HUES6 (cell line): ENCODE results near the gene UBXN4.
"Not testable (repeated sequence)": the region's sequence is repeated elsewhere in the genome, so short reads cannot be mapped to it uniquely, and the experiment has no call there.

Experiments
- H3K27ac ChIP-seq: 2 replicates; pipeline ENCODE4 v1.7.0; 2013; ENCODE audit warnings: low read depth, mild to moderate bottlenecking, low read length, inconsistent platforms
- H3K27me3 ChIP-seq: 2 replicates; pipeline ENCODE4 v1.6.1; 2013; ENCODE audit warnings: low read length; ENCODE audit not compliant: control insufficient read depth, insufficient read depth
- H3K36me3 ChIP-seq: 2 replicates; pipeline ENCODE4 v1.6.1; 2013; ENCODE audit warnings: low read length; ENCODE audit not compliant: control insufficient read depth, insufficient read depth
- H3K4me1 ChIP-seq: 2 replicates; pipeline ENCODE4 v1.6.1; 2013; ENCODE audit warnings: low read length; ENCODE audit not compliant: control insufficient read depth, insufficient read depth
- H3K4me3 ChIP-seq: 2 replicates; pipeline ENCODE4 v1.5.1; 2013; ENCODE audit warnings: low read depth, low read length
- H3K9ac ChIP-seq: one replicate; pipeline ENCODE4 v1.6.1; 2013; ENCODE audit warnings: mild to moderate bottlenecking, low read length
- H3K9me3 ChIP-seq: 2 replicates; pipeline ENCODE4 v1.6.1; 2013; ENCODE audit warnings: low read depth, low read length; ENCODE audit not compliant: control insufficient read depth, insufficient read depth

The UBXN4 gene

DNA sequence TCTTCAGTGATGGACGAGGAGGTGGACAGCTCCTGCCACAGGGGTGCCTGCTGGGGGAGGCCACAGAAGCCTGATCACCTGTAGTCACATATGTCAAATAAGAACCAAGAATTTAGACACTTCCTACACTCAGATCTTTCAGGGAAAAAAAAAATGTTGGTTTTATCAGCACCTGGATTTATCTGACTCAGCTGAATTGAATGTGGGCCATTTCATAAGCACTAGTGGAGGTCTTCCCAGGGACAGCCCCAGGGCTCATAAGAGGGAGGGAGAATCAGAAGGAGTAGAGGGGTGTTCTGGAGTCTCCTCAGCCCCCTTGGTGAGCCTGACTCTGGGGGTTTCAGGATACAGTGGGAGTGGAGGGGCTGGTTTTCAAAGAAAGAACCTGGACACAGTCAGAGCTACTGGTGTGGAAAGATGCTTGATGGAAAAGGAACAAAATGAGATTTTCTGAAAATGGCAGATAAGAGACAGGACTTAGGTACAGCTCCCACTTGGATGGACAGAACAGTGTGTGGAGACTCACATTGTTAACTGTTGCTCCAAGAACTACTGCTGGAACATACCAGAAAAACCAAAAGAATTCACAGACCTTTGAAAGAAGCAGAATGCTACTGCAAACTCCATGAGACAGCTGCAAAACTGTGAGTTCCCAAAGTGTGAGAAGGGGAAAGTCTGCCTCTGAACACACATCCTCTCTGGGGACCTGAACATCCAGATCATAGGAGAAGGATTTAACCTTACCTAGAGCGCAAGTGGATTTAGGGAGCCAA lies 49.9 kb downstream of the UBXN4 start:
- H3K36me3 ChIP-seq, result no peaks in the 10 kb centered on the region
- H3K27me3 ChIP-seq, result no peaks in the 10 kb centered on the region
- H3K4me1 ChIP-seq, result no peaks in the 10 kb centered on the region; the same call in 1 of the 2 replicates
- no peaks in the 10 kb centered on the region; the same call in 1 of the 2 replicates for H3K9me3 ChIP-seq
- no peak overlapping the region for H3K9ac ChIP-seq
- H3K27ac ChIP-seq, result no peak overlapping the region
- H3K4me3 ChIP-seq, result no peak overlapping the region

DNA sequence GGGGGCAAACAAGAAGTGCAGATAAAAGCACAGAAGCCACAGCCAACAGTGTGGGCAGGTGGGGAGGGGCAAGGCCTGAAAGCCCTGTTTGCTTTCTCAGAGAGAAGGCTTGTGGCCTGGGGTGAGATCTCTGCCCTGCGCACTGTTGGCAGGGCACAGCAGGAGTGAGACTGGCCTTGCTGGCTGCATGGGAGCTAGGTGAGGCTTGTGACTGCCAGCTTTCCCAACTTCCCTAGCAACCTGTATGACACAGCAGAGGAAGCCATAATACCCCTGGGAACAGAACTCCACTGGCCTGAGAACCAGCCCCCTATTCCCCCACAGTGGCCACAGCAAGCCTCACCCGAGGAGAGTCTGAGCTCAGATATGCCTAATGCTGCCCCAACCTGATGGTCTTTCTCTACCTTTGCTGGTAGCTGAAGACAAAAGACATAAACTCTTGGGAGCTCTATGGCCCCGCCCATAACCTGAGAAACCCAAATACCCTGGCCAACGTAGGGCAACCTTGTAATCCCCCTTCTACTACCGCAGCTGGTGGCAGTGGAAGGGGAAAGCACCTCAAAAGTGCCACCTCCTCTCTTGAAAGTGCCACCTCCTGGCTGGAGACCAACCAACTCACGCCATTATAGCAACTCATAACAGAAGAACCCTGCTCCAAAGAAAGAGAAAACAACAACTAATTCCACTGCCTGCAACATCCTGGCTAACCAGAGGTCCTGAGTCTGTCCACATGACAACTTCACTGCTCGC lies 50.9 kb downstream of the UBXN4 start:
- Histone ChIP-seq H3K4me1 (no peaks in the 10 kb centered on the region; the same call in 1 of the 2 replicates), H3K9ac (no peak overlapping the region), H3K4me3 (no peak overlapping the region), H3K36me3 (no peaks in the 10 kb centered on the region), H3K9me3 (no peaks in the 10 kb centered on the region; the same call in 1 of the 2 replicates), H3K27me3 (no peaks in the 10 kb centered on the region), H3K27ac (no peak overlapping the region)

DNA sequence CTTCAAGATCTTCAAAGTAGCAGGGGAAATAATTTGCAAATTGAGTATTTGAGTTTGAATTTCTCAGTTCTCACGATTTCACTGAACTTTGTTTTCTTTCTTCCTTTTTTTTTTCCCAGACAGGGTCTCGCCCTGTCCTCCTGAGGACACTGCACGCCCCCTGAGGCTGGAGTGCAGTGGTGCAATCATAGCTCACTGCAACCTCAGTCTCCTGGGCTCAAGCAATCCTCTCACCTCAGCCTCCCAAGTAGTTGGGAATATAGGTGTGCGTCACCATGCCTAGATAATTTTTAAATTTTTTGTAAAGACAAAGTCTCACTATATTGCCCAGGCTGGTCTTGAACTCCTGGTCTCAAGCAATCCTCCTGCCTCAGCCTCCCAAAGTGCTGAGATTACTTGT lies 54.0 kb downstream of the UBXN4 start:
- H3K4me1 ChIP-seq, H3K27me3 ChIP-seq: not testable (repeated sequence)
- H3K9me3 ChIP-seq, result peaks cover 12% of the 10 kb centered on the region

DNA sequence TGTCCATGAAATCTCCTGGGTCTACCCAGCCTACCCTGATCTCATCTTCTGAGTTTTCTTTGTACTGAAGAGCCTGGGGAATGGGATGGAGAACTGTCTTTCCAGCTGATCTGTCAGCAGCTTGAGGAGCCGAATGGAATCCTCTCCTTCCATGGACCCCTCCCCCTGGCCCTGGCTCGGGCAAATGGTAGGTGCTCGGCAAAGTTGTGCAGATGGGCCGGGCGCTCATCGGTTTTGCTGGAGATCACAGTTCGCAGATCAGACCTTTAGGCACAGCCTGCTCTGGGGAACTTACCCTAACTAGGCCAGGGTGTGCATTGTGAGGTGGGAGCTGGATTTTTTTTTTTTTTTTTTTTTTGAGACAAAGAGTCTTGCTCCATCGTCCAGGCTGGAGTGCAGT lies 55.0 kb downstream of the UBXN4 start:
- H3K36me3 ChIP-seq, result no peaks in the 10 kb centered on the region
- H3K9me3 ChIP-seq, result peaks cover 19% of the 10 kb centered on the region
- H3K27ac ChIP-seq, result no peak overlapping the region
- H3K4me1 ChIP-seq, result no peaks in the 10 kb centered on the region; the same call in 1 of the 2 replicates
- no peaks in the 10 kb centered on the region for H3K27me3 ChIP-seq
- no peak overlapping the region for H3K9ac ChIP-seq
- no peak overlapping the region for H3K4me3 ChIP-seq

More for the DNA sequence above, 54.0 kb downstream of the UBXN4 start:
- not testable (repeated sequence) for H3K27ac ChIP-seq, H3K9ac ChIP-seq, H3K4me3 ChIP-seq, H3K36me3 ChIP-seq

DNA sequence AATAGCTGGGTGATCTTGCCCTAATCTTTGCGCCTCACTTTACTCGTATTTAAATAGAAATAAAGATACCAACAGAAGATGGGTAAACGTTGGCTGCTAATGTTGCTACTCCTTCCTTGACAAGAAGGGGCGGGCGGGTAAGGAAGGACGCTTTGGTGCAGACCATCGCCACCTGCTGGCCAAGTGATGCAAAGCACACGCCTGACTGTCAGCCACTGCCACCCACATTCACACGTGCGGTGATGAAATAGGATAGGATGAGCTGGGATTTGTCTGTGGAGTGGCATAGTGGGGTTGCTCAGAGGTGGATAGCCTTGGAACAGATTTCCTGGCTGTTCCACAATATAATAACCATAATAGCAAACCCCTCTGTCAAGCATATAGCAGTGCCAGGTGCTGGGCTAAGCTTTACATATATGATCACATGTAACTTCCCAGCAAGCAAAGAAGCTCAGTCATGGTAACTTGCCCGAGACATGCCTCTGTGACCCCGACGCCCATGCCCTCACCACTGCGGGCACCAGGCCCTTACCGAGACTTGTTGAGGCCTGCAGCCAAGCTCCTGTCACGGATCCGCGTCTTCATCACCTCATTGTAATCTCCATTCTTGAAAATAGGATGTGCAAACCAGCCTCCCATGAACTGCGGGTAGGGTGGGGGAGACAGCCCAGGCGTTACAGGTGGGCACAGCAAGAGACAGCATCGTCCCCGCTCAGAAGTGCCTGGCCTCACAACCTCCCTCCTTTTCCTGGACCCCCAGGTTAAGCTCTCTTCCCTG lies 56.0 kb downstream of the UBXN4 start:
- no peaks in the 10 kb centered on the region for H3K27me3 ChIP-seq
- H3K4me3 ChIP-seq, result no peak overlapping the region
- H3K9me3 ChIP-seq, result peaks cover 29% of the 10 kb centered on the region
- no peak overlapping the region for H3K9ac ChIP-seq
- H3K4me1 ChIP-seq, result no peaks in the 10 kb centered on the region
- H3K36me3 ChIP-seq, result no peaks in the 10 kb centered on the region
- no peak overlapping the region for H3K27ac ChIP-seq

DNA sequence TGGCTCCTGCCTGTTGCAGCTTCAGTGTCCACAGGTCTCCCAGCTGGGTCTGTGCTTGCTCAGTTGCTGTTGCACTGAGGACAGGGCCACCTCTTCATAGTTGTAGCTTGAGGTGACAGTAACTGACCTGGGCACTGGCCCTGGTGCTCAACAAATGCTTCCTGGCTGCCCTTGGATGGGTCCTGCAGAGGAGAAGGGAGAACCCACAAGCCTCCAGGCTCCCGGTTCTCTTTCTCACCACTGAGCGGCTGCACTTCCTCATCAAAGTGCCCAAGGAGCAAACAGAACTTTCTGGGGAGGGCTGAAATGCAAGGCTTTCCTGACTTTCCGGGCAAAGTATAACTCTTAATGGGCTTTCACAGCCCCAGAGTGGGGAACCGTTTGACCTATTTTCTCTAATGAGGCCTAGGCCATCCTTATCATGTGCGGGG lies 56.6 kb downstream of the UBXN4 start:
- Histone ChIP-seq H3K9ac (no peak overlapping the region), H3K27me3 (no peaks in the 10 kb centered on the region), H3K27ac (no peak overlapping the region), H3K4me1 (no peaks in the 10 kb centered on the region), H3K4me3 (no peak overlapping the region), H3K36me3 (no peaks in the 10 kb centered on the region), H3K9me3 (peaks cover 29% of the 10 kb centered on the region)

DNA sequence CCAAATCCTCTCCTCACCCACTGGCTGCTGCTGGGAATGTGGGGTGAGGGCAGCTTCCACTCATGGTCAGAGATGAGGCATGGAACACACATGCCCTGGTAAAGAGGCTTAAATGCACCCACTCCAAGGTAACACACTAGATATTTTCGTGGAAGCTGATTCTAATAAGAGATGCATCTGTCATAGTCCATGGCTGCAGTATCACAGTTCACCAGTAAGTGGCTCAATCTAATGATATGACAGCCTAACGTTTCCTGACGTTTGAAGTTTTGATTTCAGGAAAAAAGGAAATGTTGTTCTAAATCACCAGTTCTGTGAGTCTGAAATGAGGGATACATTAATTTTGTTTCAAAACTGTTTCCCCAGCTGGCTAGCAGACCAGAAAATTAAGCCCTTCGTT lies 57.1 kb downstream of the UBXN4 start:
- Histone ChIP-seq H3K9me3 (peaks cover 29% of the 10 kb centered on the region), H3K27ac (no peak overlapping the region), H3K4me1 (no peaks in the 10 kb centered on the region), H3K27me3 (no peaks in the 10 kb centered on the region), H3K36me3 (no peaks in the 10 kb centered on the region), H3K4me3 (no peak overlapping the region), H3K9ac (no peak overlapping the region)

DNA sequence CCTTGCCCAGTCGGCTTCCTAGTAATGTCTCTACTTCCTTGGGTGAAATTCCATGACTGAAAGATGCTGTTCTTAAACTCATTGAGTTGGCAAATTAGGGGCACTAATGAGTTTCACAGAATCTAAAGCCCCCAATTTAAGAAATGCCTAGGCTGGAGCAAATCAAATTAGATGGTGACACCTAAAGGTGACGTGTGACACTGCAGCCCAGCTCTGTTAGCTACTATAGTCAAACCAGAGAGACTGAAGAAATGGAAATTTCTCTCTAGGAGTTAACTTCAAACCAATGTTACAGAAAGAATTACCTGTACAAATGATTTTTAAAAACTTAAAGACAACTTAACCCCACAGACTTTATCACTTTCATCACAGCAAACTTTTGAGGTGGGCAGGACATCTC lies 58.1 kb downstream of the UBXN4 start:
- Histone ChIP-seq H3K9me3 (peaks cover 29% of the 10 kb centered on the region), H3K4me3 (no peak overlapping the region), H3K4me1 (no peaks in the 10 kb centered on the region), H3K27me3 (no peaks in the 10 kb centered on the region), H3K36me3 (no peaks in the 10 kb centered on the region), H3K9ac (no peak overlapping the region), H3K27ac (no peak overlapping the region)

DNA sequence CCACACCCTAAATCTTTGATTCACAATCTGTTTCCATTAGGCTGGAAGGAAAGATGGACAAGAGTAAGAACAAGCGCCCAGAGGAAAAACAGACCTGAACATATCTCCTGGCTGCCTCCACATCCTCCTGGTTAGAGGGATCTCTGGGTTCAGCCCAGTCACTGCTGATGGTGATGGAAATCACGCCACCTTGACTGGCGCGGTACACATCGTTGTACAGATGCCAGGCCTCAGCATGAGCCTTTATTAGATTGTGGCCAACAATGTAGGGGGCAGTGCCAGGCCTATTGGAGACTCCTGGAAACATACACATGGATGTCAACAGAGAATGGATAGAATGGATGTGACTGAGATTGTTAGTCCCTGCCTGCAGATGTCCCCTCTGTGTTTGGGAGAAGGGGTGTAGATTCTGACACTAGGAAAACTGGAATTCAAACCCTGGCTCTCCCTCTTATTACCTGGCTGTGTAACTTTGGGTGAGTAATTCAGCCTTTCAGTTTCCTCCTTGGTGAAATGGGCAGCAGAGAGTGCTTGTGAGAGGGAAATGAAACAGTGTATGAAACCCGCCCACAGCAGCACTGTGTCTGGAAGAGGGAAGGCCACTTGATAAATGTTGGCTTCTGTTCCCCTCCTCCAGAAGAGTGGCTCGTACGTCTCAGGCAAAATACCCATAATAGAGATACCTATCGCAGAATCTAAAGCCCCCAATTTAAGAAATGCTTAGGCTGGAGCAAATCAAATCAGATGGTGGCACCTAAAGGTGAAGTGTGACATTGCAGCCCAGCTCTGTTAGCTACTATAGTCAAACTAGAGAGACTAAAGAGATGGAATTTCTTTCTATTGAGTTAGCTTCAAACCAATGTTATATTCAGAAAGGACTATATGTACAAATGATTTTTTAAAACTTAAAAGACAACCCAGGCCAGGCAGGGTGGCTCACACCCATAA lies 59.1 kb downstream of the UBXN4 start:
- no peaks in the 10 kb centered on the region for H3K27me3 ChIP-seq
- no peaks in the 10 kb centered on the region for H3K4me1 ChIP-seq
- H3K9ac ChIP-seq, result no peak overlapping the region
- H3K36me3 ChIP-seq, result no peaks in the 10 kb centered on the region
- no peak overlapping the region for H3K4me3 ChIP-seq
- no peak overlapping the region for H3K27ac ChIP-seq
- H3K9me3 ChIP-seq, result peaks cover 29% of the 10 kb centered on the region

DNA sequence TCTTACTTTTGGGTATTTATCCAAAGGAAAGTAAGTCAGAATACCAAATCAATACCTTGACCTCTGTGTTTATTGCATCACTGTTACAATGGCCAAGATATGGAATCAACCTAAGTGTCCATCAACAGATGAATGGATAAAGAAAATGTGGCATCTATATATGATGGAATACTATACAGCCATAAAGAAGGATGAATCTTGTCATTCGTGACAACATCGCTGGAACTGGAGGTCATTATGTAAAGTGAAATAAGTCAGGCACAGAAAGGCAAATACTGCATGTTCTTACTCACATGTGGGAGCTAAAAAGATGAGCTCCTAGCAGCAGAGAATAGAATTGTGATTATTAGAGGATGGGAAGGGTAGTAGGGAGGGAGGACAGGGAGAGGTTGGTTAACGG lies 60.7 kb downstream of the UBXN4 start:
- Histone ChIP-seq H3K4me3 (no peak overlapping the region), H3K9me3 (peaks cover 29% of the 10 kb centered on the region), H3K27ac (no peak overlapping the region), H3K36me3 (no peaks in the 10 kb centered on the region), H3K9ac (no peak overlapping the region), H3K27me3 (no peaks in the 10 kb centered on the region), H3K4me1 (no peaks in the 10 kb centered on the region)
